GM23338 (cell line): ENCODE data around the gene USP3.

Experiments
- CREB1 ChIP-seq: fragments of 250-450 bp; sonication (Bioruptor Pico); IDR thresholded peaks from 2 replicates; pipeline ENCODE4 v1.5.0; 2020; ENCODE audit warnings: low read depth, mild to moderate bottlenecking, moderate library complexity
- CTCF ChIP-seq, 2 experiments: fragments of 200-600 bp in 1 of 2; sonication (generic) in 1 of 2; conservative IDR thresholded peaks; 2 replicates each; pipeline versions ENCODE4 v1.5.1 to v1.6.1; 2016 to 2017; ENCODE audit warnings: antibody characterized with exemption in 2 of 2, low read depth in 2 of 2, mild to moderate bottlenecking in 2 of 2, moderate library complexity in 1 of 2
- ETS1 ChIP-seq: IDR thresholded peaks from 2 replicates; pipeline ENCODE4 v1.6.1; 2016; ENCODE audit warnings: antibody characterized with exemption
- EZH2 ChIP-seq: fragments of 200-600 bp; sonication (generic); IDR thresholded peaks from one replicate; pipeline ENCODE4 v1.8.0; 2017; ENCODE audit warnings: antibody characterized with exemption, mild to moderate bottlenecking, low read depth; ENCODE audit not compliant: unreplicated experiment
- EZH2phosphoT487 ChIP-seq: fragments of 200-600 bp; sonication (generic); IDR thresholded peaks from one replicate; pipeline ENCODE4 v1.8.1; 2018; ENCODE audit warnings: antibody characterized with exemption; ENCODE audit not compliant: unreplicated experiment
- JUNB ChIP-seq: IDR thresholded peaks from one replicate; pipeline ENCODE4 v1.6.1; 2016; ENCODE audit warnings: antibody characterized with exemption; ENCODE audit not compliant: unreplicated experiment
- NANOG ChIP-seq: IDR thresholded peaks from 2 replicates; pipeline ENCODE4 v1.6.1; 2016; ENCODE audit warnings: antibody characterized with exemption, borderline replicate concordance
- POLR2AphosphoS5 ChIP-seq: IDR thresholded peaks from 2 replicates; pipeline ENCODE4 v1.6.1; 2016; ENCODE audit warnings: antibody characterized with exemption, low read depth
- STAT1 ChIP-seq: IDR thresholded peaks from one replicate; pipeline ENCODE4 v1.6.1; 2016; ENCODE audit warnings: antibody characterized with exemption; ENCODE audit not compliant: unreplicated experiment
- ZNF114 ChIP-seq: fragments of 250-450 bp; sonication (Bioruptor Pico); IDR thresholded peaks from 2 replicates; pipeline ENCODE4 v1.5.0; 2020; ENCODE audit warnings: mild to moderate bottlenecking, moderate library complexity
- ZNF331 ChIP-seq: fragments of 250-450 bp; sonication (Bioruptor Pico); IDR thresholded peaks from 2 replicates; pipeline ENCODE4 v1.5.0; 2020; ENCODE audit warnings: low read depth, mild to moderate bottlenecking, moderate library complexity
- TF ChIP-seq, protein P1 (sequence below): IDR thresholded peaks from one replicate; pipeline ENCODE4 v1.6.1; 2018; ENCODE audit warnings: antibody characterized with exemption; ENCODE audit not compliant: unreplicated experiment

GRCh38 chr15:63554337-63554927, 50.0 kb downstream of the USP3 start:
- no peak for TF ChIP-seq STAT1
- TF ChIP-seq CTCF (conservative IDR thresholded peaks at IDR 0.05; ENCODE audit: low read depth in 2 of 2): no peak
- TF ChIP-seq, protein P1, sequence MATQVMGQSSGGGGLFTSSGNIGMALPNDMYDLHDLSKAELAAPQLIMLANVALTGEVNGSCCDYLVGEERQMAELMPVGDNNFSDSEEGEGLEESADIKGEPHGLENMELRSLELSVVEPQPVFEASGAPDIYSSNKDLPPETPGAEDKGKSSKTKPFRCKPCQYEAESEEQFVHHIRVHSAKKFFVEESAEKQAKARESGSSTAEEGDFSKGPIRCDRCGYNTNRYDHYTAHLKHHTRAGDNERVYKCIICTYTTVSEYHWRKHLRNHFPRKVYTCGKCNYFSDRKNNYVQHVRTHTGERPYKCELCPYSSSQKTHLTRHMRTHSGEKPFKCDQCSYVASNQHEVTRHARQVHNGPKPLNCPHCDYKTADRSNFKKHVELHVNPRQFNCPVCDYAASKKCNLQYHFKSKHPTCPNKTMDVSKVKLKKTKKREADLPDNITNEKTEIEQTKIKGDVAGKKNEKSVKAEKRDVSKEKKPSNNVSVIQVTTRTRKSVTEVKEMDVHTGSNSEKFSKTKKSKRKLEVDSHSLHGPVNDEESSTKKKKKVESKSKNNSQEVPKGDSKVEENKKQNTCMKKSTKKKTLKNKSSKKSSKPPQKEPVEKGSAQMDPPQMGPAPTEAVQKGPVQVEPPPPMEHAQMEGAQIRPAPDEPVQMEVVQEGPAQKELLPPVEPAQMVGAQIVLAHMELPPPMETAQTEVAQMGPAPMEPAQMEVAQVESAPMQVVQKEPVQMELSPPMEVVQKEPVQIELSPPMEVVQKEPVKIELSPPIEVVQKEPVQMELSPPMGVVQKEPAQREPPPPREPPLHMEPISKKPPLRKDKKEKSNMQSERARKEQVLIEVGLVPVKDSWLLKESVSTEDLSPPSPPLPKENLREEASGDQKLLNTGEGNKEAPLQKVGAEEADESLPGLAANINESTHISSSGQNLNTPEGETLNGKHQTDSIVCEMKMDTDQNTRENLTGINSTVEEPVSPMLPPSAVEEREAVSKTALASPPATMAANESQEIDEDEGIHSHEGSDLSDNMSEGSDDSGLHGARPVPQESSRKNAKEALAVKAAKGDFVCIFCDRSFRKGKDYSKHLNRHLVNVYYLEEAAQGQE: no peak
- TF ChIP-seq EZH2: no peak
- no peak for TF ChIP-seq POLR2AphosphoS5
- TF ChIP-seq ETS1: no peak
- no peak for TF ChIP-seq EZH2phosphoT487
- no peak for TF ChIP-seq CREB1 (CRISPR knock-in tag)
- TF ChIP-seq ZNF331 (CRISPR knock-in tag): no peak
- TF ChIP-seq NANOG: no peak
- no peak for TF ChIP-seq JUNB
- no peak for TF ChIP-seq ZNF114
